PFSK-1 (cell line): ENCODE results near the gene NIPAL1.

Experiments
- FOXP2 ChIP-seq: optimal IDR thresholded peaks from 2 replicates; pipeline ENCODE3; 2011; ENCODE audit warnings: borderline replicate concordance, control low read depth, inconsistent platforms; ENCODE audit not compliant: insufficient read depth; ENCODE audit errors: extremely low read length, extremely low read depth
- POLR2AphosphoS5 ChIP-seq: IDR thresholded peaks from 2 replicates; pipeline ENCODE4 v1.6.1; 2012; ENCODE audit warnings: low read depth, mild to moderate bottlenecking, control low read depth, low read length, moderate library complexity
- REST ChIP-seq, 2 experiments: IDR thresholded peaks; 2 replicates each; pipeline versions ENCODE4 v1.6.1 to v1.8.0; 2011 to 2012; ENCODE audit warnings: low read depth in 2 of 2, low read length in 2 of 2, control low read depth in 1 of 2, inconsistent platforms in 1 of 2, mild to moderate bottlenecking in 1 of 2, moderate library complexity in 1 of 2; ENCODE audit not compliant: insufficient read depth in 1 of 2
- SIN3A ChIP-seq: IDR thresholded peaks from 2 replicates; pipeline ENCODE4 v1.6.1; 2012; ENCODE audit warnings: mild to moderate bottlenecking, low read length, moderate library complexity, borderline replicate concordance; ENCODE audit not compliant: insufficient read depth
- TAF1 ChIP-seq: IDR thresholded peaks from 2 replicates; pipeline ENCODE4 v1.6.1; 2012; ENCODE audit warnings: low read length, control low read depth, borderline replicate concordance; ENCODE audit not compliant: insufficient read depth

Gene NIPAL1

GRCh38 chr4:48065587-48066052, 49.0 kb downstream of the NIPAL1 start:
- TF ChIP-seq REST (IDR thresholded peaks at IDR 0.05; ENCODE audit: insufficient read depth in 1 of 2, low read depth in 2 of 2, low read length in 2 of 2) (no peak), TAF1 (no peak), FOXP2 (no peak), POLR2AphosphoS5 (no peak), SIN3A (no peak)

GRCh38 chr4:48067536-48067935, 51.0 kb downstream of the NIPAL1 start:
- TF ChIP-seq REST (IDR thresholded peaks at IDR 0.05; ENCODE audit: insufficient read depth in 1 of 2, low read depth in 2 of 2, low read length in 2 of 2) (no peak), FOXP2 (no peak), POLR2AphosphoS5 (no peak), TAF1 (no peak), SIN3A (no peak)

GRCh38 chr4:48068182-48068581, 51.6 kb downstream of the NIPAL1 start:
- TF ChIP-seq TAF1: no peak
- TF ChIP-seq REST (IDR thresholded peaks at IDR 0.05; ENCODE audit: insufficient read depth in 1 of 2, low read depth in 2 of 2, low read length in 2 of 2): no peak
- no peak for TF ChIP-seq SIN3A
- no peak for TF ChIP-seq POLR2AphosphoS5
- no peak for TF ChIP-seq FOXP2

- no peak for TF ChIP-seq SIN3A
- no peak for TF ChIP-seq FOXP2
- no peak for TF ChIP-seq REST (IDR thresholded peaks at IDR 0.05; ENCODE audit: insufficient read depth in 1 of 2, low read depth in 2 of 2, low read length in 2 of 2)
- no peak for TF ChIP-seq POLR2AphosphoS5
- no peak for TF ChIP-seq TAF1
Observed at GRCh38 chr4:48069026-48069425, 52.5 kb downstream of the NIPAL1 start.

- TF ChIP-seq SIN3A (no peak), TAF1 (no peak), FOXP2 (no peak), REST (IDR thresholded peaks at IDR 0.05; ENCODE audit: insufficient read depth in 1 of 2, low read depth in 2 of 2, low read length in 2 of 2) (no peak), POLR2AphosphoS5 (no peak)
Observed at GRCh38 chr4:48071191-48071590, 54.6 kb downstream of the NIPAL1 start.
